Iris pigment epithelial cell (primary cell): Measurements from ENCODE around the gene PROC.
"Not testable (repeated sequence)": the region's sequence is repeated elsewhere in the genome, so short reads cannot be mapped to it uniquely, and the experiment has no call there.

Experiments
- DNase-seq: peaks from one replicate; pipeline ENCODE4 v3.0.0-alpha.2; 2011; ENCODE audit warnings: low read depth

PROC gene

GRCh38 chr2:127427376-127428056 lies 9.3 kb downstream of the PROC start:
- no peak for DNase-seq

DNA sequence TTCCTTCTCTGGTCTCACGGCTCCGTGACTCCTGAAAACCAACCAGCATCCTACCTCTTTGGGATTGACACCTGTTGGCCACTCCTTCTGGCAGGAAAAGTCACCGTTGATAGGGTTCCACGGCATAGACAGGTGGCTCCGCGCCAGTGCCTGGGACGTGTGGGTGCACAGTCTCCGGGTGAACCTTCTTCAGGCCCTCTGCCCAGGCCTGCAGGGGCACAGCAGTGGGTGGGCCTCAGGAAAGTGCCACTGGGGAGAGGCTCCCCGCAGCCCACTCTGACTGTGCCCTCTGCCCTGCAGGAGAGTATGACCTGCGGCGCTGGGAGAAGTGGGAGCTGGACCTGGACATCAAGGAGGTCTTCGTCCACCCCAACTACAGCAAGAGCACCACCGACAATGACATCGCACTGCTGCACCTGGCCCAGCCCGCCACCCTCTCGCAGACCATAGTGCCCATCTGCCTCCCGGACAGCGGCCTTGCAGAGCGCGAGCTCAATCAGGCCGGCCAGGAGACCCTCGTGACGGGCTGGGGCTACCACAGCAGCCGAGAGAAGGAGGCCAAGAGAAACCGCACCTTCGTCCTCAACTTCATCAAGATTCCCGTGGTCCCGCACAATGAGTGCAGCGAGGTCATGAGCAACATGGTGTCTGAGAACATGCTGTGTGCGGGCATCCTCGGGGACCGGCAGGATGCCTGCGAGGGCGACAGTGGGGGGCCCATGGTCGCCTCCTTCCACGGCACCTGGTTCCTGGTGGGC lies 10.0 kb downstream of the PROC start:
- no peak for DNase-seq

DNA sequence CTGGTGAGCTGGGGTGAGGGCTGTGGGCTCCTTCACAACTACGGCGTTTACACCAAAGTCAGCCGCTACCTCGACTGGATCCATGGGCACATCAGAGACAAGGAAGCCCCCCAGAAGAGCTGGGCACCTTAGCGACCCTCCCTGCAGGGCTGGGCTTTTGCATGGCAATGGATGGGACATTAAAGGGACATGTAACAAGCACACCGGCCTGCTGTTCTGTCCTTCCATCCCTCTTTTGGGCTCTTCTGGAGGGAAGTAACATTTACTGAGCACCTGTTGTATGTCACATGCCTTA lies 10.5 kb downstream of the PROC start:
- no peak for DNase-seq

- DNase-seq: no peak
Observed at GRCh38 chr2:127429291-127429690, 11.1 kb downstream of the PROC start.

GRCh38 chr2:127429844-127430425 lies 11.7 kb downstream of the PROC start:
- DNase-seq: no peak

GRCh38 chr2:127431408-127432023 lies 13.3 kb downstream of the PROC start:
- no peak for DNase-seq

GRCh38 chr2:127434515-127434914 lies 16.3 kb downstream of the PROC start:
- no peak for DNase-seq

- no peak for DNase-seq
Observed at GRCh38 chr2:127437056-127437455, 18.8 kb downstream of the PROC start.

DNA sequence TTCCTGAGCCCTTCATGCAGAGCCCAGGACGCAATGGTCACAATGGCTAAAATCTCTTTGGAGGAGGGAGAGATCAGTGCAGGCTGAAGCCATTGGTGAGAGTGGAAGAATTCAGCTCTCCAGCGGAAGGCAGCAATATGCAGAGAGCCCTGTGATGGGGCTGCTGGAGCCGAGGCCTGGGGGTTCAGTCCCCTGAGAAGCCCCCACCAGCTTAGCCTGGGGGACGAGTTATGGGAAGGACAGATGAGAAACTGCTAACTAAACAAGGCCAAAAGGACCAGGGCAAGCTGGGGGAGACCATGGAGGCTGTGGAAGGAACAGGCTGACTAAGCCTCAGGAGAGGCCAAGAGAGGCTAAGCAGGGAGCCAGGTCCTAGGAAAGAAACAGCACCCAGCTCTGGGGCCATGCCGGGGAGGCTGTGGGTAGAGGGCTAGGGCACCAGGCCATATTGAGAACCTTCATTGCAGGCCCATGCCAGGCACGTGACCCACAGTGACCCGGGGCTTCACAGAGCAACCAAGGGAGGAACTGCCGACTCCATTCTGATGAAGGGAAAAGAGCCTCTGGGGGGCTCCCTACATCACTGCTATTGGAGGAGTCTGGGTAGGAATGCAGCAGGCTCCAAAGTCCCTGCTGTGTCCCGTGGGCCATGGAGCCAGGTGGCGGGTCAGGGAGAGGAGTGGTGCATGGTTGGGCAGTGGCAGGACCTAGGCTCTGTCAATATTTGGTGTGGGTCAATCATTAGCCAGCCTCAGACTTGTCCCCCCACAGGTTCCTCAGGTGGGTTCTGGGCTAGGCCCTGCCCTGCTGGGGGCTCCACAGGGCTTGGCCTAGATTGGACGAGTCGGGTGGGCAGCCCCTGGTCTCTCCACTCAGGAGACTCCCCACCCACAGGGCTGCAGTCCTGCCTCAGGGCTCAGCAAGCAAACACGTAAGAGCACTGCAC lies 19.8 kb downstream of the PROC start:
- DNase-seq: no peak

- no peak for DNase-seq
Observed at GRCh38 chr2:127439343-127439742, 21.1 kb downstream of the PROC start.

DNA sequence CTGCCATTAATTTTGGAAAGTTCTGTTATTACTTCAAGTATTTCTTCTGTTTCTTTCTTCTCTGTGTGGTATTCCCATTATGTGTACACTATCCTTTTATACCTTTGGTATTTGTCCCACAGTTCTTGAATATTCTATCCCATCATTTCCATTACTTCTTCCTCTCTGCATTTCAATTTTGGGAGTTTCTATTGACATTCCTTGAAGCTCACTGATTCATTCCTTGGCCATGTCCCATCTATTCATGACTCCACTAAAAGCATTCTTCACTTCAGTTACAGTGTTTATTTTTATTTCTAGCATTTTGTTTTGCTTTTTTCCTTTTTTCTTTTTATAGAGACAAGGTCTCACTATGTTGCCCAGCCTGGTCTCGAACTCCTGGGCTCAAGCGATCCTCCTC lies 30.3 kb downstream of the PROC start:
- DNase-seq: no peak

- no peak for DNase-seq
Observed at GRCh38 chr2:127449414-127449813, 31.2 kb downstream of the PROC start.

- no peak for DNase-seq
Observed at GRCh38 chr2:127449898-127450297, 31.7 kb downstream of the PROC start.

- DNase-seq: no peak
Observed at GRCh38 chr2:127451981-127452380, 33.8 kb downstream of the PROC start.

DNA sequence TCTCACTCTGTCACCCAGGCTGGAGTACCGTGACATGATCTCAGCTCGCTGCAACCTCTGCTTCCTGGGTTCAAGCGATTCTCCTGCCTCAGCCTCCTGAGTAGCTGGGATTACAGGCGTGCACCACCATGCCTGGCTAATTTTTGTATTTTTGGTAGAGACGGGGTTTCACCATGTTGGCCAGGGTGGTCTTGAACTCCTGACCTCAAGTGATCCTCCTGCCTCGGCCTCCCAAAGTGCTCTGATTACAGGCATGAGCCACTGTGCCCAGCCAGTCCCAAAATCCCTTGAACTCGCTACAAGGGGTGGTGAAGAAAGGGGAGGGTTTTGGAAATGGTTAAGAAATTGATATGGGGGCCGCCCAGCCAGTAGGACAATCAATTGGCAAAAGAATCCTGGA lies 34.2 kb downstream of the PROC start:
- not testable (repeated sequence) for DNase-seq

- no peak for DNase-seq
Observed at GRCh38 chr2:127453013-127453391, 34.8 kb downstream of the PROC start.

GRCh38 chr2:127453392-127454171 lies 35.4 kb downstream of the PROC start:
- no peak for DNase-seq

GRCh38 chr2:127454595-127455565 lies 36.7 kb downstream of the PROC start:
- DNase-seq: peak; percentile 5

GRCh38 chr2:127455566-127456493 lies 37.6 kb downstream of the PROC start:
- no peak for DNase-seq
